Upper lobe of right lung (tissue), 1 donor: ENCODE measurements around the gene ENAH. TPM values are rescaled to one million over a fixed set of nuclear protein-coding genes. Genes with fewer than 3 reads are reported as not detected.

ENCODE experiments used
- ATAC-seq: fragments of 200-7000 bp; cut with Tn5 transposase; one replicate; pipeline ENCODE4 v1.9.1; 2020; ENCODE audit warnings: mild to moderate bottlenecking, moderate library complexity
- DNase-seq: peaks from one replicate; pipeline ENCODE4 v3.0.0-alpha.2; 2020
- H3K27ac ChIP-seq: fragments of 200-600 bp; one replicate; pipeline ENCODE4 v1.8.0; 2022
- H3K27me3 ChIP-seq: fragments of 200-600 bp; one replicate; pipeline ENCODE4 v1.8.0; 2022; ENCODE audit warnings: mild to moderate bottlenecking
- H3K36me3 ChIP-seq: fragments of 200-600 bp; one replicate; pipeline ENCODE4 v1.8.0; 2022
- H3K4me1 ChIP-seq: fragments of 200-600 bp; one replicate; pipeline ENCODE4 v1.8.0; 2022
- H3K4me3 ChIP-seq: fragments of 200-600 bp; one replicate; pipeline ENCODE4 v1.8.0; 2022; ENCODE audit warnings: mild to moderate bottlenecking
- H3K9me3 ChIP-seq: fragments of 200-600 bp; one replicate; pipeline ENCODE4 v1.8.0; 2022
- intact Hi-C: fragments of 100-400 bp; cut with DNase I; formaldehyde crosslinking; loops from one replicate; pipeline ENCODE4 v1.11.0; 2022
- total RNA-seq: library from RNA; stranded (reverse); fragmentation: NEBNext Ultra II Directional; extraction: Animal tissue kit (Norgen Biotek cat#: 25700); gene quantifications from one replicate; pipeline ENCODE4 v1.2.1, GENCODE V29; 2021
- TF ChIP-seq, protein P1 (sequence below): fragments of 200-600 bp; IDR thresholded peaks from one replicate; pipeline ENCODE4 v1.8.0; 2022; ENCODE audit warnings: antibody characterized with exemption
- donor health status: DM: no; HTN: yes; CAD: no; lungs with severe emphysema.

The ENAH gene
- total RNA-seq, 1 donor from 2014 or later: 67.4 TPM

DNA sequence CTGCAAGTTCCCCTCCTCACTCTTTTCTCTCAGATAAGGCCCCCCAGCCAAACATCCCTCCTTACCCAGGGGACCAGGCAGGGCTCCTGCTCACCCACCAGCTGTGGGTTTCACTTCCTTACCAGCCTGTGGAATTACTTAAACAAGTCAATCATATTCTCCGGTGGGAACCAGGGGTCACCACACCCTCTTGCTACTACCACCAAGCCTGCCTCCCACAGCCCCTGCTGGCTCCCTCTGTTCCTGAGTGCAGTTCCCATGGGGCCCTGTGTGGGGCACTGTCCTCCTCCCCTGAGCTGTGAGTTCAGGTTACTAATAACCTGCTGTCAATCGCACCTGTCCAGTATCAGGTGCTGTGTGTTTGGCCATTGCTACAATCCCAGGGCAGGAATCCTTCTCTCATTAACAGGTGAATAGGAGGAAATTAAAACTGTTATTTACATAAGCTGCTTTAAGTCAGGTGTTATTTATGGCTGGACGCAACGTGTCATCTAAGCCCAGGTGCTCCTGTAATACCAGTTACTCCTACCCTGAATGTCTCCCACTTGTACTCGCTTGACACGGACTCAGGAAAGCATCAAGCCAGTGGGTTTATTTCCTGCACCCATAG is 172.0 kb downstream of the ENAH start:
- peak; percentile 71 for DNase-seq
- H3K27me3 ChIP-seq: no peaks in the 10 kb centered on the region
- no peak overlapping the region for H3K4me3 ChIP-seq
- intact Hi-C loops: no loop called here
- TF ChIP-seq, protein P1, sequence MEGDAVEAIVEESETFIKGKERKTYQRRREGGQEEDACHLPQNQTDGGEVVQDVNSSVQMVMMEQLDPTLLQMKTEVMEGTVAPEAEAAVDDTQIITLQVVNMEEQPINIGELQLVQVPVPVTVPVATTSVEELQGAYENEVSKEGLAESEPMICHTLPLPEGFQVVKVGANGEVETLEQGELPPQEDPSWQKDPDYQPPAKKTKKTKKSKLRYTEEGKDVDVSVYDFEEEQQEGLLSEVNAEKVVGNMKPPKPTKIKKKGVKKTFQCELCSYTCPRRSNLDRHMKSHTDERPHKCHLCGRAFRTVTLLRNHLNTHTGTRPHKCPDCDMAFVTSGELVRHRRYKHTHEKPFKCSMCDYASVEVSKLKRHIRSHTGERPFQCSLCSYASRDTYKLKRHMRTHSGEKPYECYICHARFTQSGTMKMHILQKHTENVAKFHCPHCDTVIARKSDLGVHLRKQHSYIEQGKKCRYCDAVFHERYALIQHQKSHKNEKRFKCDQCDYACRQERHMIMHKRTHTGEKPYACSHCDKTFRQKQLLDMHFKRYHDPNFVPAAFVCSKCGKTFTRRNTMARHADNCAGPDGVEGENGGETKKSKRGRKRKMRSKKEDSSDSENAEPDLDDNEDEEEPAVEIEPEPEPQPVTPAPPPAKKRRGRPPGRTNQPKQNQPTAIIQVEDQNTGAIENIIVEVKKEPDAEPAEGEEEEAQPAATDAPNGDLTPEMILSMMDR: peak; percentile 75
- H3K36me3 ChIP-seq: no peaks in the 10 kb centered on the region
- no peaks in the 10 kb centered on the region for H3K9me3 ChIP-seq
- ATAC-seq: peak; percentile 81
- H3K4me1 ChIP-seq: no peaks in the 10 kb centered on the region
- no peak overlapping the region for H3K27ac ChIP-seq

DNA sequence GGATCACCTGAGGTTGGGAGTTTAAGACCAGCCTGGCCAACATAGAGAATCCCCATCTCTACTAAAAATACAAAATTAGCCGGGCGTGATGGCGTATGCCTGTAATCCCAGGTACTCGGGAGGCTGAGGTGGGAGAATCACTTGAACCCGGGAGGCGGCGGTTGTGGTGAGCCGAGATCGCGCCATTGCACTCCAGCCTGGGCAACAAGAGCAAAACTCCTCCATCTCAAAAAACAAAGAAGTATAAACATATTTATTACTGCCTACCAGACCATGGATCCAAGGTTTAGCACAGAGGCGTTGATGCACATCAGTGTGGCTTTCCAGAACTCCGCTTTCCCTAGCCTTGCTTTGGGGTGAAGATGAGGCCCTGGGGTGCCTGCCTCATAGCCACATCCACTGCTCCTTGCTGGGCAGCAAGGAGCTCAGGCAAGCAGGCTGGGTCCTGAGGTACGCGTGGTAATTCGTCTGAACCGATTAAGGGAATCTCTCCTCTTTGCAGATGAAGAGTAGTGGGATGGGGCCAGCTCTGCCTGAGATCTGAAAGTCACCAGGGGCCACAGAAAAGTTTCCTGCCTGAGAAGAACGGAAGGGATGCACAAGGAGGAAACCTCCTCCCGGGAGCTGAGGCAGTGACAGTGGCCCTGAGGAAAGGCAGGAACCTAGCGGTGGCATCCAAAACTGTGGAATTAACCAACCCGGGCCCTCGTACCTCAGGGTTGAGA is 172.8 kb downstream of the ENAH start:
- TF ChIP-seq, protein P1: no peak
- Histone ChIP-seq H3K27me3 (no peaks in the 10 kb centered on the region), H3K4me3 (no peak overlapping the region), H3K9me3 (no peaks in the 10 kb centered on the region), H3K36me3 (no peaks in the 10 kb centered on the region), H3K27ac (no peak overlapping the region), H3K4me1 (no peaks in the 10 kb centered on the region)
- DNase-seq (peak; percentile 32), ATAC-seq (no peak)
- intact Hi-C loops: loop anchor here (5.0 kb wide), 1 partner anchor 432 kb away; no protein-coding TSS in a partner anchor

DNA sequence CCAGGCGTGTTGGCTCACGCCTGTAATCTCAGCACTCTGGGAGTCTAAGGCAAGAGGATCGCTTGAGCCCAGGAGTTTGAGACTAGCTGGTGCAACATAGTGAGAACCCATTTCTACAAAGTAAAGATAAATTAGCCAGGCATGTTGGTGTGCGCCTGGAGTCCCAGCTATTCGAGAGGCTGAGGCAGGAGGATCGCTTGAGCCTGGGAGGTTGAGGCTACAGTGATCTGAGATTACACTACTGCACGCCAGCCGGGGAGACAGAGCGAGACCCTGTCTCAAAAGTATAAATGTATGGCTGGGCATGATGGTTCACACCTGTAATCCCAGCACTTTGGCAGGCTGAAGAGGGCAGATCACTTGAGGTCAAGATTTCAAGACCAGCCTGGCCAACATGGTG is 173.6 kb downstream of the ENAH start:
- intact Hi-C loops: loop anchor here (5.0 kb wide), 1 partner anchor 433 kb away; no protein-coding TSS in a partner anchor
- Histone ChIP-seq H3K9me3 (no peaks in the 10 kb centered on the region), H3K27me3 (no peaks in the 10 kb centered on the region), H3K27ac (no peak overlapping the region), H3K4me3 (no peak overlapping the region), H3K4me1 (no peaks in the 10 kb centered on the region), H3K36me3 (no peaks in the 10 kb centered on the region)
- TF ChIP-seq, protein P1: no peak
- DNase-seq (peak; percentile 25), ATAC-seq (no peak)

DNA sequence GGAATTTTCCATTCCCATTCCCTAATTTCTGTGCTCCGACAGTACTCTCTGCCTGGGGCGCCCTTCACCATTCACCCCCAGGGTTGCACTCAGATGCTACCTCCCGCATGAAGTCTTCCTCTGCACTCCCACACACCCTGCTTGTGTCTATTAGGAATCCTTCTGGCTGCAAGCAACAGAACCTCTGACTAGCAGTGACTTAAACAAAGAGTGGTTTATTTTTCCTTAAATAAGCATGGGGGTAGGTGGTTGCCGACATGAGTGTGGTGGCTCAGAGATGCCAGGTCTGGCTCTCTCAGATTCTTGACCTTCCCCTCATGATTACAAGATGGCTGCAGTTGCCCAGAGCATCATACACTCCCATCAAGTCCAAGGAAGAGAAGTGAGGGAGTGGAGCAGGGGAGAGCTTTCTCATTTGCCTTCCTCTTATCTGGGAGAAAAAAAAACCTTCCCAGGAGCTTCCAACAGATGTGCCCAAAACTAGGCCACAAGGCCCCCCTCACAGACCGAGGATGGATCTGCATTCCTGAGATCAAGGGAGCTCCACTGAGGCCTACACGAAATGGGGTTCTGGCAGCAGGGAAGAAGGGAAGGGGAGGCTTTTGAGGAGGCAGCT is 175.5 kb downstream of the ENAH start:
- Histone ChIP-seq H3K27ac (no peak overlapping the region), H3K4me3 (no peak overlapping the region), H3K9me3 (no peaks in the 10 kb centered on the region), H3K4me1 (no peaks in the 10 kb centered on the region), H3K27me3 (no peaks in the 10 kb centered on the region), H3K36me3 (no peaks in the 10 kb centered on the region)
- no peak for DNase-seq
- TF ChIP-seq, protein P1: no peak
- intact Hi-C loops: loop anchor here (5.0 kb wide), 1 partner anchor 435 kb away; no protein-coding TSS in a partner anchor
- ATAC-seq: no peak

DNA sequence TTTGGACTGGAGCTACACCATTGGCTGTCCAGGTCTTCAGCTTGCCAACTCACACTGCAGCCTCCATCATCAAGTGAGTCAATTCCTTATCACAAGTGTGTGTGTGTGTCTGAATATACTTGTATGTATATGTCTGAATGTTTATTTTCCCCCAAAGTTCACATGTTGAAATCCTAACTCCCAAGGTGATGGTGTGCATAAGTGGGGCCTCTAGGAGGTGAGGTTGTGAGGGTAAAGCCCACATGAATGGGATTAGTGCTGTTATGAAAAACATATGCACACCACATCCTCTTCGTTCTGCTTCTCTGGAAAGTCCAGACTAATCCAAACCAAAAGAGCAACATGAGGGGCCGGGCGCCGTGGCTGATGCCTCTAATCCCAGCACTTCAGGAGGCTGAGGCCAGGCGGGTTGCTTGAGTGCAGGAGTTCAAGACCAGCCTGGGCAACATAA is 176.4 kb downstream of the ENAH start:
- TF ChIP-seq, protein P1: no peak
- intact Hi-C loops: loop anchor here (5.0 kb wide), 1 partner anchor 436 kb away; no protein-coding TSS in a partner anchor
- Histone ChIP-seq H3K27me3 (no peaks in the 10 kb centered on the region), H3K4me1 (no peaks in the 10 kb centered on the region), H3K9me3 (no peaks in the 10 kb centered on the region), H3K4me3 (no peak overlapping the region), H3K36me3 (no peaks in the 10 kb centered on the region), H3K27ac (no peak overlapping the region)
- DNase-seq: peak; percentile 25
- no peak for ATAC-seq
